ENCODE data around the gene PARD3.
"Not testable (repeated sequence)": the region's sequence is repeated elsewhere in the genome, so short reads cannot be mapped to it uniquely, and the experiment has no call there.

PARD3 gene

GRCh38 chr10:34378297-34378696, 436.8 kb downstream of the PARD3 start:
- DNase-seq (ENCODE audit: low read depth), result no peak

- DNase-seq (ENCODE audit: low read depth), result no peak
Measured at GRCh38 chr10:34377833-34378232, 437.3 kb downstream of the PARD3 start.

GRCh38 chr10:34374356-34375045, 440.6 kb downstream of the PARD3 start:
- DNase-seq (ENCODE audit: low read depth), result no peak

GRCh38 chr10:34373211-34373610, 441.9 kb downstream of the PARD3 start:
- DNase-seq (ENCODE audit: low read depth), result no peak

- DNase-seq (ENCODE audit: low read depth), result no peak
Measured at GRCh38 chr10:34372509-34372908, 442.6 kb downstream of the PARD3 start.

- DNase-seq (ENCODE audit: low read depth), result no peak
Measured at GRCh38 chr10:34370126-34370525, 445.0 kb downstream of the PARD3 start.

- DNase-seq (ENCODE audit: low read depth), result no peak
Measured at GRCh38 chr10:34369120-34369519, 446.0 kb downstream of the PARD3 start.

- DNase-seq (ENCODE audit: low read depth), result peak; percentile 45
Measured at GRCh38 chr10:34364253-34365037, 450.7 kb downstream of the PARD3 start.

- DNase-seq (ENCODE audit: low read depth), result no peak
Measured at GRCh38 chr10:34360984-34361383, 454.1 kb downstream of the PARD3 start.

GRCh38 chr10:34359435-34359813, 455.7 kb downstream of the PARD3 start:
- no peak for DNase-seq (ENCODE audit: low read depth)

GRCh38 chr10:34358729-34359434, 456.2 kb downstream of the PARD3 start:
- no peak for DNase-seq (ENCODE audit: low read depth)

GRCh38 chr10:34356463-34356862, 458.6 kb downstream of the PARD3 start:
- no peak for DNase-seq (ENCODE audit: low read depth)

- not testable (repeated sequence) for DNase-seq (ENCODE audit: low read depth)
Measured at GRCh38 chr10:34353530-34353929, 461.6 kb downstream of the PARD3 start.

- DNase-seq (ENCODE audit: low read depth), result not testable (repeated sequence)
Measured at GRCh38 chr10:34352599-34353204, 462.4 kb downstream of the PARD3 start.

GRCh38 chr10:34351161-34351560, 463.9 kb downstream of the PARD3 start:
- peak; percentile 36 for DNase-seq (ENCODE audit: low read depth)

GRCh38 chr10:34348917-34349485, 466.1 kb downstream of the PARD3 start:
- no peak for DNase-seq (ENCODE audit: low read depth)

- no peak for DNase-seq (ENCODE audit: low read depth)
Measured at GRCh38 chr10:34348021-34348420, 467.1 kb downstream of the PARD3 start.

GRCh38 chr10:34347131-34347530, 468.0 kb downstream of the PARD3 start:
- no peak for DNase-seq (ENCODE audit: low read depth)

GRCh38 chr10:34346516-34347100, 468.5 kb downstream of the PARD3 start:
- no peak for DNase-seq (ENCODE audit: low read depth)

- DNase-seq (ENCODE audit: low read depth), result no peak
Measured at GRCh38 chr10:34345383-34345782, 469.7 kb downstream of the PARD3 start.

- DNase-seq (ENCODE audit: low read depth), result peak; percentile 41
Measured at GRCh38 chr10:34343764-34344163, 471.3 kb downstream of the PARD3 start.

- no peak for DNase-seq (ENCODE audit: low read depth)
Measured at GRCh38 chr10:34341473-34341872, 473.6 kb downstream of the PARD3 start.

Measured in EH (cell line).